ENCODE measurements around the gene SWSAP1. TPM values are rescaled to one million over a fixed set of nuclear protein-coding genes. Genes with fewer than 3 reads are reported as not detected.
A peak's percentile ranks its signal among the peaks of the same experiment; 100 is the strongest.
"Not testable (repeated sequence)": the region's sequence is repeated elsewhere in the genome, so short reads cannot be mapped to it uniquely, and the experiment has no call there.

The SWSAP1 gene
- total and polyA plus RNA-seq, 8 donors: 0.37 to 4.1 (median 3.2) TPM; not detected in 3

DNA sequence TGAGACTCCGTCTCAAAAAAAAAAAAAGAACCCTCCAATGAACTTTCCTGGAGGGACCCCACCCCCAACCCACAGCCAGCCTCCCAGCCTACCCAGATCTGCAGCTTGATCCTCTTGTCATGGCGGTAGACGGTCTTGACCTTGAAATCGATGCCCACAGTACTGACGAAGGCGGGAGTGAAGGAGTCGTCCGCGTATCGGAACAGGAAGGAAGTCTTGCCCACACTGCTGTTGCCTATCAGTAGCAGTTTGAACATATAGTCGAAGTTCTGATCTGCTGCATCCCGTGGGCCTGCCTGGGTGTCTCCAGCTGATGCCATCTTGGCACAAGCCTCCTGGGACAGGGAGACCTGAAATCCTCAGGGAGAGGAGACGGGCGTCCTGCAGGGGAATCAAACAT lies 37.4 kb upstream of the SWSAP1 start:
- peaks cover 43 to 64% (median 55%) of the 10 kb centered on the region in 4 donors for H3K36me3 ChIP-seq
- peak overlapping the region in 1 of 4 donors; percentile 69 for H3K4me3 ChIP-seq
- peak overlapping the region in 1 of 5 donors; percentile 90 for H3K27ac ChIP-seq
- H3K27me3 ChIP-seq: no peaks in the 10 kb centered on the region
- WGBS, 5 donors: 64 to 78% (median 75%) methylated on average over 14 of the region's 14 CpGs
- intact Hi-C loops (cut with DNase I; ENCODE audit: low total_unique reads): no loop called here
- H3K4me1 ChIP-seq: peaks cover 15 to 36% (median 32%) of the 10 kb centered on the region in 4 donors
- H3K9me3 ChIP-seq: no peaks in the 10 kb centered on the region
- TF ChIP-seq, protein P1, sequence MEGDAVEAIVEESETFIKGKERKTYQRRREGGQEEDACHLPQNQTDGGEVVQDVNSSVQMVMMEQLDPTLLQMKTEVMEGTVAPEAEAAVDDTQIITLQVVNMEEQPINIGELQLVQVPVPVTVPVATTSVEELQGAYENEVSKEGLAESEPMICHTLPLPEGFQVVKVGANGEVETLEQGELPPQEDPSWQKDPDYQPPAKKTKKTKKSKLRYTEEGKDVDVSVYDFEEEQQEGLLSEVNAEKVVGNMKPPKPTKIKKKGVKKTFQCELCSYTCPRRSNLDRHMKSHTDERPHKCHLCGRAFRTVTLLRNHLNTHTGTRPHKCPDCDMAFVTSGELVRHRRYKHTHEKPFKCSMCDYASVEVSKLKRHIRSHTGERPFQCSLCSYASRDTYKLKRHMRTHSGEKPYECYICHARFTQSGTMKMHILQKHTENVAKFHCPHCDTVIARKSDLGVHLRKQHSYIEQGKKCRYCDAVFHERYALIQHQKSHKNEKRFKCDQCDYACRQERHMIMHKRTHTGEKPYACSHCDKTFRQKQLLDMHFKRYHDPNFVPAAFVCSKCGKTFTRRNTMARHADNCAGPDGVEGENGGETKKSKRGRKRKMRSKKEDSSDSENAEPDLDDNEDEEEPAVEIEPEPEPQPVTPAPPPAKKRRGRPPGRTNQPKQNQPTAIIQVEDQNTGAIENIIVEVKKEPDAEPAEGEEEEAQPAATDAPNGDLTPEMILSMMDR (IDR thresholded peaks at IDR 0.05): no peak
- TF ChIP-seq POLR2A (IDR thresholded peaks at IDR 0.05) (no peak), POLR2AphosphoS5 (IDR thresholded peaks at IDR 0.05) (no peak), EP300 (IDR thresholded peaks at IDR 0.05) (no peak)
- DNase-seq: no peak

DNA sequence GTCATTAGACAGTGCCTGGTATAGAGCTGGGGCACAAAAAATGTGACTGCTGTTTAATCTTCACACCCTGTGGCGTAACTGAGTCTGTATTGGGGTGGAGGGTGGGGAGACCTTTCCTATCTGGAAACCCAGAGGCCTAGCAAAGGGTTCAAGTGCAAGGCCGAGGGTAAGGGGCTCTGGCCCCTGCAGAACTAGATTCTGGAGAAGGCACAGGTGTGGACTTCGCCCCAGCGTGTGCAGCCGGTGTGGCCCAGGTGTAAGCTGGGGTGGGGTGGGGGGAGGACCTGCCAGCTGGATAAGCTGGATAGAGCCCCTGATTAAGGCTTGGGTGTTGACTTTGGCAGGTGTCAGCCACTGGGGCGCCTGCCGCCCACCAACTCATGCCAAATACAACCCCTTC lies 36.3 kb upstream of the SWSAP1 start:
- peak in 1 of 2 donors; percentile 69 for DNase-seq
- intact Hi-C loops (cut with DNase I; ENCODE audit: low total_unique reads): no loop called here
- Histone ChIP-seq H3K27ac (peak overlapping the region; percentile 90 to 91 (median 90)), H3K9me3 (no peaks in the 10 kb centered on the region), H3K4me3 (peak overlapping the region; percentile 69 to 95 (median 93)), H3K36me3 (peaks cover 35 to 63% (median 52%) of the 10 kb centered on the region in 4 donors), H3K4me1 (peaks cover 15 to 42% (median 33%) of the 10 kb centered on the region in 4 donors), H3K27me3 (no peaks in the 10 kb centered on the region)
- TF ChIP-seq EP300 (IDR thresholded peaks at IDR 0.05): no peak
- TF ChIP-seq POLR2A (IDR thresholded peaks at IDR 0.05): no peak
- no peak for TF ChIP-seq POLR2AphosphoS5 (IDR thresholded peaks at IDR 0.05)
- TF ChIP-seq, protein P1 (IDR thresholded peaks at IDR 0.05): no peak
- WGBS, 5 donors: 36 to 53% (median 40%) methylated on average over 7 of the region's 7 CpGs

DNA sequence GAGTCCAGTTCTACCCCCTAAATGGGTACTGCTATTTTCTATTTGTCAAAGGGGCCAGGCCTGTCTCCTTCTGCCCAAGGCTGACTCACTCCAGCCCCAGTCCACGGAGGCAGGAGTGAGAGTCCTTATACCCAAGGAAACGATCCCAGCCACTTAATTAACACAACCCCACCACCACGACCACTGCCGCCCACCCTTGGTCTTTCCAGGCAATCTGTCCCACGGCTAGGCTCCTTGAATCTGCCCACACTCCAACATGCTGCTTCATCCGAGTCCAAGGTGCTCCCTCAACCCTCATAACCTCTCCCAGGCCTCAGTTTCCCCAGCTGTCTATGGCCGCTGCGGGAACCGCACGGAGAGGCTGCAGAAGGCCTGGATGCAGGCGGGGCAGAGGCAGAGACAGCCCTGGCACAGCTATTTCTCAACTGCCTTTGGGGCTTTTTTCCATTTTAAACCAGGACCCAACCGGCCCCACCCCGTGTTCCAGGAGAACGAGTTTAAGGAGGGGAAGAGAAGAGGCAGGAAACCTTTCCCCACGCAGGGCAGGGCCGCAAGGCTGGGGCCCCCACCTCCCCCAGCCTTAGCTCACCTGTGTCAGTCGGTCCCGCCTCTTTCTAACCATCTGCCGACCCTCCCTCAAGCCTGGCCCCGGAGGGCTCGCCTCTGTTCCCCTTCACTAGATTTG lies 35.8 kb upstream of the SWSAP1 start:
- intact Hi-C loops (cut with DNase I; ENCODE audit: low total_unique reads): no loop called here
- no peak for DNase-seq
- peaks cover 16 to 47% (median 39%) of the 10 kb centered on the region in 4 donors for H3K4me1 ChIP-seq
- peak overlapping the region; percentile 90 to 91 (median 90) for H3K27ac ChIP-seq
- peak overlapping the region; percentile 69 to 95 (median 93) for H3K4me3 ChIP-seq
- H3K27me3 ChIP-seq: no peaks in the 10 kb centered on the region
- no peak for TF ChIP-seq POLR2AphosphoS5 (IDR thresholded peaks at IDR 0.05)
- TF ChIP-seq, protein P1 (IDR thresholded peaks at IDR 0.05): no peak
- no peak for TF ChIP-seq EP300 (IDR thresholded peaks at IDR 0.05)
- TF ChIP-seq POLR2A (IDR thresholded peaks at IDR 0.05): no peak
- 12 to 17% (median 16%) methylated on average over 18 to 21 of the region's 21 CpGs for WGBS, 5 donors
- peaks cover 31 to 57% (median 46%) of the 10 kb centered on the region in 4 donors for H3K36me3 ChIP-seq
- no peaks in the 10 kb centered on the region for H3K9me3 ChIP-seq

DNA sequence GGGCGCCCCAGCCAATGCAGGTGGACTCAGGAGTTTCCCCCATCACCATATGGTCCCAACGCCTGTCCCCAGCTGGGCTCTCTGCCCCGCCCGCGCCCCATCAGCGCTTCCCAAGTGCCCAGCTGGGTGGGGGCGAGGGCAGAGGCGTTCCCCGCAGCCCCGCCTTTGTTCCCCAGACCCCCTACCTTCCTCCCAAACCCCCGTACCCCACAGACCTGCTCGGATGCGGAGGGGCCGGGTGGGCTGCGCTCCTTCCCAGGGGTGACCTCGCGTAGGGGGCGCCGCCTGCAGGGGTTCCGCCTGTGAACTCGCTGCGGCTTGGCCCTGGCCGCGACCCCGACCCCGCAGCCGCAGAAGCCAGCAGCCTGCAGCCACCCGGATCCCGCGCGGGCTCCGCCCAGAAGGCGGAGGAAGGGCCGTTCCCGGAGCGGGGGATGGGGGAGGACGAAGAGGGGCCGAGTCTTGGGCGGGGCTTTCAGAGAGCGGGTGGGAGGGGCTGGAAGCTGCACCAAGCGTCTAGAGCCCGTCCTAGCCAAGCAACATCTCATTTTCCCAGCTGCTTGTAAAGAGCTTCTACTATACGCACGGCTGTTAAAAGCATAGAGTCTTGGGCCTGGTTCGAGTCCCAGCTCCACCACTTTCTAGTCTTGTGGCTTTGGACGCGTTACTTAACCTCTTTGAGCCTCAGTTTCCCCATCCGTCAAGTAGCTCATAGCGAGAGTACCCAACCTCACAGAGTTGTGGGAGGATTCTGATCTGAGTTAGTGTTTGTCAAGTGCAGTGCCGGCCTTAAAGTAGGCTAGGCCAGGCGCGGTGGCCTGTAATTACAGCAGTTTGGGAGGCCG lies 35.0 kb upstream of the SWSAP1 start, which contains the start of gene RAB3D:
TSS of gene RAB3D (minus strand) at position 404 of the 845 bp plus-strand sequence. CDS start 2,258 bp downstream, outside the sequence.
- intact Hi-C loops (cut with DNase I; ENCODE audit: low total_unique reads): no loop called here
- WGBS, 5 donors: 3 to 7% (median 5%) methylated on average over 31 to 53 of the region's 53 CpGs
- Histone ChIP-seq H3K27ac (peak within 1 kb of the TSS; percentile 90 to 91 (median 90)), H3K9me3 (no peaks in the 10 kb centered on the region), H3K4me3 (peak within 1 kb of the TSS; percentile 69 to 95 (median 93)), H3K4me1 (peaks cover 23 to 55% (median 44%) of the 10 kb centered on the region in 4 donors), H3K27me3 (no peaks in the 10 kb centered on the region), H3K36me3 (peaks cover 23 to 49% (median 38%) of the 10 kb centered on the region in 4 donors)
- TF ChIP-seq POLR2AphosphoS5 (IDR thresholded peaks at IDR 0.05) (peak; percentile 37 to 88 (median 80)), EP300 (IDR thresholded peaks at IDR 0.05) (no peak), POLR2A (IDR thresholded peaks at IDR 0.05) (peak in 1 of 4 donors; percentile 81)
- TF ChIP-seq, protein P1 (IDR thresholded peaks at IDR 0.05): no peak
- peak; percentile 96 to 97 for DNase-seq

DNA sequence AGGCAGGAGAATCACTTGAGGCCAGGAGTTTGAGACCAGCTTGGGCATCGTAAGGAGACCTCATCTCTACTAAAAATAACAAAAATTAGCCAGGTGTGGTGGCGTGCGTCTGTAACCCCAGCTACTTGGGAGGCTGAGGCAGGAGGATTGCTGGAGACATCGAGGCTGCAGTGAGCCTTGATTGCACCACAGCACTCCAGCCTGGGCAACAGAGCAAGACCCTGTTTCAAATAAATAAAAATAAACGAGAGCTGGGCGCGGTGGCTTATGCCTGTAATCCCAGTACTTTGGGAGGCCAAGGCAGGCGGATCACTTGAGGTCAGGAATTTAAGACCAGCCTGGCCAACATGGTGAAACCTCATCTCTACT lies 34.4 kb upstream of the SWSAP1 start:
- WGBS, 5 donors: 78 to 90% (median 82%) methylated on average over 8 of the region's 8 CpGs
- H3K27me3 ChIP-seq; DNase-seq; intact Hi-C loops (cut with DNase I; ENCODE audit: low total_unique reads); H3K9me3 ChIP-seq: not testable (repeated sequence)
- Histone ChIP-seq H3K27ac (peak overlapping the region; percentile 90 to 91 (median 90)), H3K36me3 (peaks cover 17 to 43% (median 32%) of the 10 kb centered on the region in 4 donors), H3K4me1 (peaks cover 29 to 61% (median 50%) of the 10 kb centered on the region in 4 donors), H3K4me3 (peak overlapping the region in 3 of 4 donors; percentile 69 to 94 (median 92))

All from stomach (tissue), 9 donors.